GM12878 (cell line): ENCODE results near the gene MAPK8. TPM values are rescaled to one million over a fixed set of nuclear protein-coding genes. Genes with fewer than 3 reads are reported as not detected.

Experiments used
- ATAC-seq: fragments of 200-7000 bp; cut with Tn5 transposase; 3 replicates; pipeline ENCODE4 v1.9.1; 2020; ENCODE audit warnings: mild to moderate bottlenecking, moderate library complexity
- BruUV-seq: library from RNA; stranded (reverse); fragments of 400-500 nt; replicated peaks from 2 replicates; lab custom pipeline; 2021; lab: Mats Ljungman, UMichigan
- CTCF ChIA-PET: fragments of 300-600 bp; sonication (Branson Sonifier 250); formaldehyde crosslinking; extraction: SDS; loops from one replicate; lab custom pipeline; 2021; ENCODE audit warnings: inconsistent platforms; lab: Yijun Ruan, JAX
- POLR2A ChIA-PET: fragments of 350-600 bp; formaldehyde crosslinking; extraction: SDS; loops from one replicate; lab custom pipeline; 2021; ENCODE audit warnings: inconsistent platforms; lab: Charles Lee
- RAD21 ChIA-PET: fragments of 300-600 bp; sonication (Branson Sonifier 250); formaldehyde crosslinking; loops from one replicate; lab custom pipeline; 2023; ENCODE audit warnings: antibody characterized with exemption; ENCODE audit not compliant: unreplicated experiment; lab: Charles Lee
- SMC1A ChIA-PET: fragments of 300-600 bp; sonication (Branson Sonifier 250); formaldehyde crosslinking; loops from one replicate; lab custom pipeline; 2023; ENCODE audit not compliant: unreplicated experiment, uncharacterized antibody; lab: Charles Lee
- DNase-seq: peaks from one replicate; pipeline ENCODE4 v3.0.0-alpha.2; 2011; ENCODE audit warnings: low read depth, low spot score
- FAIRE-seq: peaks from 3 replicates; lab custom pipeline; 2011; peaks lifted over from hg19 to GRCh38; lab: Jason Lieb, UNC
- H2AFZ ChIP-seq: 2 replicates; pipeline ENCODE4 v1.6.0; 2011; ENCODE audit warnings: low read depth, low read length, control low read depth; ENCODE audit not compliant: control insufficient read depth
- H3K27ac ChIP-seq: 2 replicates; pipeline ENCODE4 v1.5.1; 2011; ENCODE audit warnings: control low read depth; ENCODE audit not compliant: control insufficient read depth, insufficient read depth
- H3K27me3 ChIP-seq, 2 experiments: replicated peaks in 1 of 2; 2 replicates each; pipeline versions ENCODE4 v1.6.0 to v1.6.1; 2011; ENCODE audit warnings: low read length in 1 of 2; ENCODE audit not compliant: control insufficient read depth in 2 of 2, insufficient read depth in 2 of 2
- H3K36me3 ChIP-seq, 2 experiments: 2 replicates each; pipeline ENCODE4 v1.5.1; 2011; ENCODE audit warnings: low read length in 1 of 2; ENCODE audit not compliant: control insufficient read depth in 2 of 2, insufficient read depth in 2 of 2
- H3K4me1 ChIP-seq: 2 replicates; pipeline ENCODE4 v1.6.1; 2011; ENCODE audit warnings: mild to moderate bottlenecking, low read length, moderate library complexity, mixed read lengths; ENCODE audit not compliant: control insufficient read depth, insufficient read depth
- H3K4me2 ChIP-seq: 2 replicates; pipeline ENCODE4 v1.6.0; 2011; ENCODE audit warnings: control low read depth; ENCODE audit not compliant: control insufficient read depth, insufficient read depth
- H3K4me3 ChIP-seq: fragments of 200-600 bp; sonication (generic); 2 replicates; pipeline ENCODE4 v1.5.1; 2016
- H3K79me2 ChIP-seq: 2 replicates; pipeline ENCODE4 v1.6.0; 2011; ENCODE audit warnings: low read length; ENCODE audit not compliant: control insufficient read depth, insufficient read depth
- H3K9ac ChIP-seq: 2 replicates; pipeline ENCODE4 v1.8.0; 2011; ENCODE audit warnings: low read length, control low read depth, mixed read lengths; ENCODE audit not compliant: control insufficient read depth, insufficient read depth
- H3K9me3 ChIP-seq: replicated peaks from 3 replicates; pipeline ENCODE4 v1.5.1; 2011; ENCODE audit warnings: mild to moderate bottlenecking, low read length; ENCODE audit not compliant: control insufficient read depth, insufficient read depth
- H4K20me1 ChIP-seq: 2 replicates; pipeline ENCODE4 v1.6.0; 2011; ENCODE audit not compliant: control insufficient read depth, insufficient read depth
- BACH1 ChIP-seq: fragments of 450-650 bp; IDR thresholded peaks from 2 replicates; pipeline ENCODE4 v1.6.1; 2017; ENCODE audit warnings: mild to moderate bottlenecking, borderline replicate concordance
- HDAC2 ChIP-seq: fragments of 200-600 bp; sonication (generic); IDR thresholded peaks from 2 replicates; pipeline ENCODE4 v1.6.1; 2017
- MEF2B ChIP-seq: fragments of 450-650 bp; IDR thresholded peaks from 2 replicates; pipeline ENCODE4 v1.6.1; 2018; ENCODE audit warnings: mild to moderate bottlenecking, moderate library complexity; ENCODE audit not compliant: partially characterized antibody, poor library complexity, severe bottlenecking
- NFYA ChIP-seq: IDR thresholded peaks from 2 replicates; pipeline ENCODE4 v1.6.1; 2011; ENCODE audit warnings: low read depth, mild to moderate bottlenecking, low read length, improper control_type of control experiment, borderline replicate concordance
- PAX8 ChIP-seq: fragments of 450-650 bp; IDR thresholded peaks from 2 replicates; pipeline ENCODE4 v1.6.1; 2017; ENCODE audit warnings: mild to moderate bottlenecking, moderate library complexity
- RFX5 ChIP-seq: IDR thresholded peaks from 2 replicates; pipeline ENCODE4 v1.6.1; 2011; ENCODE audit warnings: low read depth, low read length, improper control_type of control experiment
- WGBS: methylation state at CpG from one replicate; pipeline ENCODE4 v1.1.6; 2016; ENCODE audit warnings: low lambda C conversion rate; ENCODE audit not compliant: insufficient replicate concordance, insufficient coverage; ENCODE audit errors: missing lambda C conversion rate; 5-methylcytosine and 5-hydroxymethylcytosine counted together
- in situ Hi-C: fragments of 300-500 bp; cut with MboI; formaldehyde crosslinking; loops from 9 replicates; pipeline ENCODE4 v1.14.3; 2018; ENCODE audit warnings: mixed read lengths
- intact Hi-C: fragments of 100-400 bp; cut with micrococcal nuclease; formaldehyde crosslinking; loops from one replicate; pipeline ENCODE4 v1.14.2; 2022; ENCODE audit not compliant: unreplicated experiment
- polyA plus RNA-seq, 11 experiments: library from polyadenylated mRNA; depleted of rRNA in 4 of 11; unstranded in 6 of 11; stranded (reverse) in 5 of 11; fragments of >200 nt; fragmentation: Nextera tagmentation in 4 of 11; fragmentation: Illumina TruSeq in 1 of 11; extraction: Ambion mirVana in 4 of 11; extraction: Trizol in 1 of 11; gene quantifications; 1 replicate in 1 of 11; 2 replicates in 10 of 11; pipeline versions ENCODE4 v1.2.1 to v1.2.3, GENCODE V29; 2011 to 2016; ENCODE audit warnings: inconsistent platforms in 2 of 11, missing spikeins in 2 of 11, low read depth in 1 of 11
- total RNA-seq, 4 experiments: library from RNA; depleted of rRNA in 3 of 4; stranded (reverse); fragments of >200 nt in 3 of 4; fragmentation: Illumina TruSeq in 1 of 4; extraction: Trizol in 1 of 4; gene quantifications; 2 replicates each; pipeline versions ENCODE4 v1.2.1 to v1.2.3, GENCODE V29; 2013 to 2021
- TF ChIP-seq, protein P1 (sequence below): fragments of 450-650 bp; IDR thresholded peaks from 2 replicates; pipeline ENCODE4 v1.6.1; 2017; ENCODE audit warnings: mild to moderate bottlenecking, low read depth, inconsistent platforms; ENCODE audit not compliant: poor library complexity, severe bottlenecking

The MAPK8 gene
- total and polyA plus RNA-seq, 10 of the 15 experiments (the other 5 are each of a cell fraction or from before 2014, with no cell fraction given) = 3.9 to 102 (median 40.0) TPM

DNA sequence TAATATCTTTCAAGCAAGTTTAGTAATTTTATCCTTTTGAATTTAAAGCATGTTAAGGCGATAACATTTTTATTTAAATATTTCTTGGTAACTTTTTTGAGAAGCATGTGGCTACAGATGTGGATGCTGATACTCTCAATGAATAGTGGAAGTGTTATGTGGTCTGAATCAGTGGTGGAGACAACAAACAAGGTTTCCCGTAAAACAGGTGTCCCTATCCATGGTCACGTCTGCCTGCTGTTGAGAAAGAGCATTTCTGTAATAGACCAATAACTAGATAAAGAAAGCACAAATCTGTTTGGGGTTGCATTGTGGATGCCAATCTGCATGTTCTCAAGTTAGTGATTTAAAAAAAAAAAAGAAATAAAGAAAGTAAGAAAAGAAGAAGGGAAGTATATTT lies 13.9 kb upstream of the MAPK8 start:
- H3K9ac ChIP-seq = no peak overlapping the region
- WGBS = 100% methylated on average over 3 of the region's 3 CpGs
- DNase-seq (no peak), FAIRE-seq (no peak), ATAC-seq (no peak)
- no peak overlapping the region for H3K4me2 ChIP-seq
- H2AFZ ChIP-seq = no peak overlapping the region
- POLR2A ChIA-PET = interaction anchor here (0.8 kb wide), 1 partner anchor 18 kb away, joined by 3 read pairs; no protein-coding TSS in a partner anchor
- in situ Hi-C loops = no loop called here
- H3K9me3 ChIP-seq = no peaks in the 10 kb centered on the region; the same call in 2 of the 3 replicates
- H3K4me1 ChIP-seq = peaks cover 21% of the 10 kb centered on the region
- TF ChIP-seq PAX8 (no peak), RFX5 (no peak), BACH1 (no peak), MEF2B (no peak), HDAC2 (no peak), NFYA (no peak)
- TF ChIP-seq, protein P1, sequence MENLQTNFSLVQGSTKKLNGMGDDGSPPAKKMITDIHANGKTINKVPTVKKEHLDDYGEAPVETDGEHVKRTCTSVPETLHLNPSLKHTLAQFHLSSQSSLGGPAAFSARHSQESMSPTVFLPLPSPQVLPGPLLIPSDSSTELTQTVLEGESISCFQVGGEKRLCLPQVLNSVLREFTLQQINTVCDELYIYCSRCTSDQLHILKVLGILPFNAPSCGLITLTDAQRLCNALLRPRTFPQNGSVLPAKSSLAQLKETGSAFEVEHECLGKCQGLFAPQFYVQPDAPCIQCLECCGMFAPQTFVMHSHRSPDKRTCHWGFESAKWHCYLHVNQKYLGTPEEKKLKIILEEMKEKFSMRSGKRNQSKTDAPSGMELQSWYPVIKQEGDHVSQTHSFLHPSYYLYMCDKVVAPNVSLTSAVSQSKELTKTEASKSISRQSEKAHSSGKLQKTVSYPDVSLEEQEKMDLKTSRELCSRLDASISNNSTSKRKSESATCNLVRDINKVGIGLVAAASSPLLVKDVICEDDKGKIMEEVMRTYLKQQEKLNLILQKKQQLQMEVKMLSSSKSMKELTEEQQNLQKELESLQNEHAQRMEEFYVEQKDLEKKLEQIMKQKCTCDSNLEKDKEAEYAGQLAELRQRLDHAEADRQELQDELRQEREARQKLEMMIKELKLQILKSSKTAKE = no peak
- H3K36me3 ChIP-seq = no peaks in the 10 kb centered on the region
- SMC1A ChIA-PET = interaction anchor here (7.3 kb wide), 1 partner anchor 9 kb away, joined by 82 read pairs; no protein-coding TSS in a partner anchor
- RAD21 ChIA-PET = interaction anchor here (4.6 kb wide), 1 partner anchor 8 kb away, joined by 31 read pairs; no protein-coding TSS in a partner anchor
- CTCF ChIA-PET = interaction anchor here (1.2 kb wide), 1 partner anchor 12 kb away, joined by 5 read pairs; no protein-coding TSS in a partner anchor
- no peaks in the 10 kb centered on the region for H4K20me1 ChIP-seq
- H3K79me2 ChIP-seq = no peaks in the 10 kb centered on the region
- no TSS peak for BruUV-seq
- no peak overlapping the region for H3K4me3 ChIP-seq
- H3K27ac ChIP-seq = no peak overlapping the region
- no peaks in the 10 kb centered on the region for H3K27me3 ChIP-seq
- intact Hi-C loops = no loop called here
